Medulla oblongata (tissue), 1 donor: ENCODE results near the gene PRKG1.
"Not testable (repeated sequence)": the region's sequence is repeated elsewhere in the genome, so short reads cannot be mapped to it uniquely, and the experiment has no call there.

Source experiments
- DNase-seq: peaks from one replicate; pipeline ENCODE4 v3.0.0-alpha.2; 2015; ENCODE audit errors: extremely low spot score

The PRKG1 gene

DNA sequence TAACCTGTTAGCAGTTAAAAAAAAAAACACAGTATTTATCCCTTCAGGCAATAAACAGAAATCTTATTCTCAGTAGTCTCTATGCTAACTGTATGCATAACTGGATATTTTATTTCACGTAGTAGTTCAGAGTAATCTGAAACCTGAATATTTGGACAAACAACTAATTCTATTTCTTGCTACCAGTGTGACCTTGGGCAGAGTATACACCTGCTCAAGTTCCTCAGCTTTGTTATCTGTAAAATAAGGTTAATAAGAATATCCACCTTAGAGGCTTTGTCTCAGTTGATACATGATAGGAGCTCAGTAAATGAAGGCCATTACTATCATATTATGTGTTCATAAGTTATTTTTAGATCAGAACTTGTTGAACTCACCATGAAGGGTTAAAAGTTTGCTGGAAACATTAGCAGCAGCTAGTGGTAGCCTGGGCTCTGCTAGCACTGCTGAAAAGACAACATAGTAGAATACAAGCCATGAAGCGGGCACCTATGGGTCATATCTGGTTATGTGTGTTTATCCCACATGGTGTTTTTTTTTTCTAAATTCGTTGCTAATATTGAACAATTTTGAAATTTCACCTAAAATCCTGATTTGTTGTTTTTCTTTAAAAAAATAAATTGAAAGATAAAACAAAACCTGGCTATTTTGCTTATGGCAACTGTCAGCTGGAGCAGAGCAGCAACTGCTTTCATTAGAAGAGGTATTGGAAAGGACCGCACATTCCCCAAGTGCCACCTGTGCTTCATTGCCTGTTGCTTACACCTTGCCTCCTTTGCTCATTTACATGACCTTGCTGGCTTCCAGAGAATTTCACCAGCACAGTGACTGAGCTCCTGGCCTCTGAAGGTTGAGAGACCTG is 303.0 kb downstream of the PRKG1 start:
- DNase-seq = no peak

DNA sequence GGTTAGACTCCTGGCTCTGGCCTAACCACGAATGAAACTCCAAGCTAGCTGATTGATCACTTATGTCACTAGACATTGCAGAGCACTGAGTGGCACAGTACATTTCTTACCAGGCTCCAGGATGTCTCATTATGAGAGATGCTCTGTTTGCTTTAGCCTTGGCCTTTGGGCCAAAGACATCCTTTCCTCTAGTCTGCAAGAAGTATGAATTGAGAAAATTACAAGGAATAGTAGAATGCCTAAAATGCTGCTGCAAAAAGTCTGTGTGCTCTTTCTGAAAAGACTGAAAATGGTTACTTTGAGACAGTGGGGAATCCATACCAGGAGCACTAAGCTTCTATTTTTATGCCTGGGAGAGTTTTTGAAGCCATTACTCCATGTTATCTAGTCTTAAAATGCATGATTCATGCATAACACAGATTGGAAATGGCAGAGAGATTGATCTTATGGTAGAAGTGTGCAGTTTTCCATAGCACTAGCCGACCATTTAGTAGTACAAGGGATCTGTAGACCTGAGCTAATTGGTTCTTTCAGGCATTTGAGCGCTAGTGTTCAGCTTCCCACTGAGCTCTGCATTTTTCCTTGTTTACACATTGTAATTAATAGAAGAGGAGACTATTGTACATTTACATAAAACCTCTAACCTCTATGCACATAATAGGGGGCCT is 303.8 kb downstream of the PRKG1 start:
- no peak for DNase-seq

DNA sequence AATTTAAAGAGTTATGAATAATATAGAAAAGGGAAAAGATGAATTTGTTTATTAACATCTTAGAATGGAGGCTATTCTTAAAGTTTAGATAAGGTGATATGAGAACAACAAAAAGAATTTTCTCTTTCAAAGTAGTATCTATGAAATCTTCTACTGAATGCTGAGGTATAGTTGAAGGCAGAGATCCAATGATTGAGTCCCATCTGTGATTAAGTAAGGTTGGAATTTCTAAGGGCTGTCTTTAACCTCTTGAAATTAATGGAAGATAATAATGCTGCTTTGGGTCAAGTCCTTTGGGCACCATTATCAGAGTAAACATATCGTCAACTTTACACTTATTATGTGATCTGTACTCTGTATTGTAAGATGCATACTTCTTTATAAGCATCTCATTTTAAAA is 307.9 kb downstream of the PRKG1 start:
- DNase-seq = no peak

- DNase-seq = no peak
Observed at GRCh38 chr10:51384971-51385370, 310.7 kb downstream of the PRKG1 start.

- DNase-seq = no peak
Observed at GRCh38 chr10:51386248-51386885, 312.1 kb downstream of the PRKG1 start.

GRCh38 chr10:51389415-51390321 is 315.4 kb downstream of the PRKG1 start:
- DNase-seq = peak; percentile 58

GRCh38 chr10:51393006-51393405 is 318.7 kb downstream of the PRKG1 start:
- DNase-seq = not testable (repeated sequence)

DNA sequence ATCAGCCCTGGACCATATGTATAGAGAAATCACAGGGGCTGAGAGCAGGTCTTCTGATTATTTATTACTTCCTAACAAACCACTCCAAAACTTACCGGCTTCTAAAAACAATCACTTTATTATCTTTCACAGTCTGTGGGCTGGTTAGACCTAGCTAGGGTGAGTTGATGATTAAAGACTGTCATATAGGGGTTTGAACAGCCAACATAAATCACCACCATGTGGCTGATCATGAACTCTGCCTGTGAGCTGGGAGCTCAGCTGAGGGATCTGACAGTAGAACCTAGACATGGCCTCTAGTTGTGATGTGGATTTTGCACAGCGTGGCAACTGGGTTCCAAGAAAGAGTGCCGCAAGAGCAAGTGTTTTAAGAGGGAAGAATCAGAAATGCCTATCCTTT is 319.8 kb downstream of the PRKG1 start:
- no peak for DNase-seq

DNA sequence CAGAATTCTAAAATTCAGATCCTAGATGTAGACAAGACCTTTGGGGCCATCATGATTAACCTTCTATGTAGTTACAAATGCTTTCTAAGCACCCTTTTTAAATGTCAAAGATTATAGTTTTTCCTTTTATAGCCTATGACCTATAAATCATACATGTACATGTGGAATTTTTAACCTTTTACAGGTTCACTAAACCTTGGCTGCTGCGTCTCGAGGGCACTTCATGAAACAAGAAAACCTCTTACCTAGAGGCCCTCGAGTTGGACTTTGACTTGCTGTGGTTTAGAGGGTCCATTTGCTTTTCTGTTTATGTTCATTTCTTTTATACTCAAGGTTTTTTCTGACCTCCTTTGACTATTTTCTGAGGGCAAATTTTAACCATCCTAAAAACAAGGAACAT is 323.0 kb downstream of the PRKG1 start:
- DNase-seq = no peak

- DNase-seq = peak; percentile 57
Observed at GRCh38 chr10:51397695-51398094, 323.4 kb downstream of the PRKG1 start.

DNA sequence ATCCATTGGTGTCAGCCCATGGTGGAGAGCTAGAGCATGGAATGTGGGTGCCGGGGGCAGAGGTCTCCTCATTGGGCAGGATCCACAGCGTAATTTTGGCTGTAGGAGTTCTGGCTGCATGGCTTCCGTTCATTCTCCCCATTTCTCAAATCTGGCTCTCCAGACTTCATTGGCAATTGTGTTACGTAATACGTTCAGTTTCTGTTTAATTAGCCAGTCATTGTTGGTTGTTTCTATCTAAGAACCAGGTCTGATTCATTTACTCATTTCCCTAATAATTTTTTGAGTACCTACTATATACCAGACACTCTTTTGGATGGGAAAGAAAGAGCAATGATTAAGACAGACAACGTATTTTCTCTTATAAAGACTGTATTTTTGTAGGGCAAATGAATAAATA is 325.6 kb downstream of the PRKG1 start:
- DNase-seq = no peak

GRCh38 chr10:51400392-51401096 is 326.3 kb downstream of the PRKG1 start:
- no peak for DNase-seq

- DNase-seq = no peak
Observed at GRCh38 chr10:51403521-51403920, 329.2 kb downstream of the PRKG1 start.

DNA sequence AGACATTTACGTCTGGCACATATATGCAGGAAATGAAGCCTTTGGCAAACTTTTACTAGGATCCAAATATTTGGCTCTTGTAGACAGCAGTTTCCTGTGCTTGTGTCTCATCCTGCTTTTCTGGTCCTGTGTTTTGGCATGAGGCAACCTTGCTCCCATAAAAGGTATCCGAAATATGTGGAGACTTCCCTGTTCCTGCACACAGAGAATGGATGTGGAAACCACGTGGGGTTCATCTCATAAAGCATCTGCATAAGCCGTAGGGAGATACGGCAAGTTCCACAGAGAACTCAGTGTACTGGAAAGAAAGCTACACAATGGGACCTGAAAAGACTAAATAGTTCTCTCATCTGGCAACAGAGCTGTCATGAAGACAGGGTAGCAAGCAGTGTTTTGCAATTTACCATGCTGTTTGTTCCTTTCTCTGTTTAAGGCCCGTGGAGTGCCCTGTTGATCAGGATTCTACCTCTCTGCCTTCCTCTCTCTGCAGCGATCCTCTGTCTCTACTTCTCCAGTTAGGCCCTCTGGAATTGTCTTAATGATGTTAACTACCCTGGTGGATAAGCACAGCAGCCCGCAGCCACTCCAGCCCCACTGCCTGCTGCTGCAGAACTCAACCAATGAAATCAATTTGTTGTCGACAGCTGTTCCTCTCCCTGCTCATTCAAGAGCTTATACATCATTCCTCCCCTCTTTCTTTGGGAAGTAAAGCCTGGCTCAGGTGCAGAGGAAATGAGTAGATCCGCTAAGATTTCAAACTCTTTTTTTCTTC is 331.5 kb downstream of the PRKG1 start:
- DNase-seq = no peak

DNA sequence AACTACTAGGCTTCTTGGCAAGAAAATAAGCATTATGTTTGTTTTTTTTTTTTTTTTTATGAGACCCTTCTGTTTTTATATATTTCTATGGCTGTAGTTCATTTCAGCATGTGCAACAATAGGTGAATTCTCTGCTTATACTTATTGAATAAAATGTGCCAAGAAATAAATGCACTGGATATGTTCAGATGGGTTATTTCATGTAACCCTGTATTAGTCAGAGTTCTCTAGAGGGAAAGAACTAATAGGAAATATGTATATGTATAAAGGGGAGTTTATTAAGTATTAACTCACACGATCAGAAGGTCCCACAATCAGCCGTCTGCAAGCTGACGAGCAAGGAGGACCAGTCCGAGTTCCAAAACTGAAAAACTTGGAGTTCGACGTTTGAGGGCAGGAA is 332.3 kb downstream of the PRKG1 start:
- no peak for DNase-seq

GRCh38 chr10:51416494-51416893 is 342.2 kb downstream of the PRKG1 start:
- no peak for DNase-seq

DNA sequence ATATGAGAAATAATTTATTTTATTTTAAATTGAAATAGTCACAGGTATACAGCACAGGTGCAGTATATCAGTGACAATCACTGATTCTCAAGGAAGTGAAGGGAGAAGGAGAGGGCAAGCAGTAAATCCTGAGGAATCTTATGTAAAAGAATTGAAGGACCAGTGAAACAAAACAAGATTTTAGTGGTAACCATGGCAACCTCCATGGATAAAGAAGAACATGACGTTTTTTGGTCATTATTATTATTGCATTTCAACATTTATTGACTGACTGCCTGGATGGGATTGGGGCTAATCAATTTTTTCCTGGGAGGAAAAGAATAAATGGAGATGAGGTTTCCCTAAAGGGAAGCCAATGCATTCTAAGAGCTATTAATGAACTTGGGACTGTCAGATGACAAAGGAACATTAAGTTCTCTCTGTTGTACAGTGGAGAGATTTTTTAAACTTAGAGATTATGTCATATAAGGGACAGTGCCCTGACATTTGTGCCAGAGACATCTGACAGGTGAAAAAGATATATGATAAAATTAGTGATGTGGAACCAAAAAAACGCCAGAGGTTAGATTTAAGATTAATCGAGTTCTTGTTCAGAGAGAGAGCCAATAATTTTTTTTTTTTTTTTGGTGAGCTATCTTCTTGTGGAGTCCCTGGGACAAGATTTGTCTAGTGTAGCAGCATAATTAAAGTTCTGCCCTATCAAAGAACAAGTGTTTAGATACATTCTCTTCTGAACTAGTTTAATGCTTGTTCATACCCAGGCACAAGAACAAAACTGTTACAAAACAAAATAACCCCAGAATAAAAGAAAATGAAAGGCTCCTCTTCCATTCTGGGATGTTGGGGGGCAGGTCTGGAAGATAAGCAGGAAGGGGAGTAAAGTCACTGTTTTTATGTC is 345.2 kb downstream of the PRKG1 start:
- no peak for DNase-seq

DNA sequence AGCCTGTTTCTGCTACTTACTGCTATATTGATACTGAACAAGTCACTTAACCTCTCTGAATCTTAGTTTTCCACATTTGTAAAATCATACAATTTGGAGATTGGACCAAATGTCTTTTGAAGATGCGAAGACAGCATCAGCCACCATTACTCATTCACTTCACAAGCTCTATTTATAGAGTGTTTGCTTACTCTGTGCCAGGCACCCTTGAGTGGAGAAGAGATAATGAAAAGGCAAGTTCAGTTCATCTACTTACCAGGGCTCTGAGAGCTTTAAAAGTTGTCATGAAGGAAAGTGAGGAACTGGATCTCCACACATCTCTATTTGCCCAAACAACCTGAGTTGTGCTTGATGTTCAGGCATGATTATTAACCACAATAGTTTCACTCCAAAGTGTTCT is 347.6 kb downstream of the PRKG1 start:
- DNase-seq = no peak
